ENCODE results near the gene MACROH2A1.

DNA sequence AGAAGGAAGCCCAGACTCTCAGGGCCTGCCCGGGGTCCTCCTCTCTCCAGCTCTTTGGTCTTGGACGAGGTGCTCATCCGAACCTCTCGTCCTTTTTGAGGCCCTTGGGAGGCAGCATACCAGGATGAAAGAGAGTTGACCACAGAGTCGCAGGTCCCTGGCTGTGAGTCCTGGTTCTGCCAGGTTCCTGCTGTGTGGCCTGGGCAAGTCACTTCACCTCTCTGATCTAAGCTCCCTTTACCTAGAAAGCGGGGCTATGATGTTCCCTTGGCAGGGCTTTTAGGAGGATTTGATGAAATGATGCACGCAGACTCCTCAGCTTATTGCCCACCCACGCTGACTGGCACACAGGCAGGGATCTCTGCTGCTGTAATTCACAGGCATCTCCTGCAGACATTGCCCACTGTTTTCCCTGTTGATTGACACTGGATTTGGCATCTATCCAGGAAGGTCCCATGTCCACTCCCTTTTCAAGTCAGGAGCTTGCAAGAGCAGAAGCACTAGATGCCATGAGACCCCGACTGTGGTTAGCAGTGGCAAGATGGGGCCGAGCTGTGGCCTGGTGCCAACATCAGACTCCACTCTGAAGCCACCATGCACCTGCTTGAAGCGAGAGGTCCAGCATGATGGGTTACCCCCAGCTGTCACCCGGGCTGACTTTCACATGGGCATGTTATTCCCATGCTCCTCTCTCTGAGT is 71.5 kb downstream of the MACROH2A1 start:
- TF ChIP-seq, protein P1, sequence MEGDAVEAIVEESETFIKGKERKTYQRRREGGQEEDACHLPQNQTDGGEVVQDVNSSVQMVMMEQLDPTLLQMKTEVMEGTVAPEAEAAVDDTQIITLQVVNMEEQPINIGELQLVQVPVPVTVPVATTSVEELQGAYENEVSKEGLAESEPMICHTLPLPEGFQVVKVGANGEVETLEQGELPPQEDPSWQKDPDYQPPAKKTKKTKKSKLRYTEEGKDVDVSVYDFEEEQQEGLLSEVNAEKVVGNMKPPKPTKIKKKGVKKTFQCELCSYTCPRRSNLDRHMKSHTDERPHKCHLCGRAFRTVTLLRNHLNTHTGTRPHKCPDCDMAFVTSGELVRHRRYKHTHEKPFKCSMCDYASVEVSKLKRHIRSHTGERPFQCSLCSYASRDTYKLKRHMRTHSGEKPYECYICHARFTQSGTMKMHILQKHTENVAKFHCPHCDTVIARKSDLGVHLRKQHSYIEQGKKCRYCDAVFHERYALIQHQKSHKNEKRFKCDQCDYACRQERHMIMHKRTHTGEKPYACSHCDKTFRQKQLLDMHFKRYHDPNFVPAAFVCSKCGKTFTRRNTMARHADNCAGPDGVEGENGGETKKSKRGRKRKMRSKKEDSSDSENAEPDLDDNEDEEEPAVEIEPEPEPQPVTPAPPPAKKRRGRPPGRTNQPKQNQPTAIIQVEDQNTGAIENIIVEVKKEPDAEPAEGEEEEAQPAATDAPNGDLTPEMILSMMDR (IDR thresholded peaks at IDR 0.05; ENCODE audit: borderline replicate concordance, extremely low read depth, low read length, poor library complexity, severe bottlenecking), result no peak
- TF ChIP-seq EZH2 (IDR thresholded peaks at IDR 0.05; ENCODE audit: borderline replicate concordance, low read depth, low read length, severe bottlenecking), result no peak

Measured in DND-41 (cell line).